HL-60/S4 (cell line): Measurements from ENCODE around the gene STPG4.
"Not testable (repeated sequence)": the region's sequence is repeated elsewhere in the genome, so short reads cannot be mapped to it uniquely, and the experiment has no call there.

Source experiments
- in situ Hi-C: fragments of 300-500 bp; cut with MboI; formaldehyde crosslinking; loops from 2 replicates; pipeline ENCODE4 v1.14.3; 2022; ENCODE audit warnings: low sequenced_read_pairs

STPG4 gene, protein sequence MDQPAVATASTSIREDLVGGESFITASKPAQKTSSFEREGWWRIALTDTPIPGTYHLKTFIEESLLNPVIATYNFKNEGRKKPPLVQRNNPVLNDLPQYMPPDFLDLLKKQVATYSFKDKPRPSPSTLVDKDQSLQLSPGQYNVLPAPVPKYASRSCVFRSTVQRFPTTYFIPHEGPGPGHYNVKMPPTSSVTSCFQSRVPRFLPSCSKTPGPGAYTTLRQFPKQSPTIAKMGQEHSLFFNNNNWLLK

DNA sequence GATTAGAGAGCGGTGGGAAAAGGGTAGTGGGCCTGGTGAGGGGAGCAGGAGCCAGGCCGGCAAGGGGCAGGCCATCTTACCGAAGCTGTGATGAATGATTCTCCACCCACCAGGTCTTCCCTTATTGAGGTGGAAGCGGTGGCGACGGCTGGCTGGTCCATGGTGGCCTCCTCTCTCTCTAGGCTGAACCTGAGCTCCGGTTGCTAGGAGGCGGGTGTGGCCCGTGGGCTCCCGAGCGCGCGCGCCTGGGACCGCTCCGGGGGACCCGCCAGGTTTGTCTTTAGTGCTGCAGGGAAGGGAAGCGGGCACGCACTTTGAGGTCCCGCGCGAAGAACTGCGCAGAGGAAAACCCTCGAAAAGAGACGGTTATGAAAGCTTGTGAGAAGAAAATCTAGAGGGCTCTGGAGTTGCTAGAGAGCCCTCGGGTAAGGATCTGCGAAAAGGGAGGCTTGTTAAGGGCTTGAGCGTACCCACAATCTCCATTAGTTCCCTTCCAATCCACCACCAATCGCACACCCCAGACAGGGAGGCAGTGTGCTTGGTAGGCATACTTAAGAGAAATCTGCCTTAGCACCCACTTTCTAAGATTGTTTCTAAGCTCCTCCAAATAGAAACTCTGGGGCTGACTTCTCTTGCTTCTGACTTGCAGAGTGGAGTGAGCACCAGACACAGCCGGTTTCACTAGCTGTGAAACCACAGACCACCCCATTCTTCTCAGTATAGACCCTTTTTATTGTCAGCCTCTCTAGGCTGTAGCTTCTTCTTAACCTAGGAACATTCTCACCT is at the start of gene STPG4:
Gene STPG4, minus strand, starts transcription at position 218 of the 786 bp plus-strand sequence. Its CDS starts 57 bp downstream, at position 161.
- in situ Hi-C loops: no loop called here

DNA sequence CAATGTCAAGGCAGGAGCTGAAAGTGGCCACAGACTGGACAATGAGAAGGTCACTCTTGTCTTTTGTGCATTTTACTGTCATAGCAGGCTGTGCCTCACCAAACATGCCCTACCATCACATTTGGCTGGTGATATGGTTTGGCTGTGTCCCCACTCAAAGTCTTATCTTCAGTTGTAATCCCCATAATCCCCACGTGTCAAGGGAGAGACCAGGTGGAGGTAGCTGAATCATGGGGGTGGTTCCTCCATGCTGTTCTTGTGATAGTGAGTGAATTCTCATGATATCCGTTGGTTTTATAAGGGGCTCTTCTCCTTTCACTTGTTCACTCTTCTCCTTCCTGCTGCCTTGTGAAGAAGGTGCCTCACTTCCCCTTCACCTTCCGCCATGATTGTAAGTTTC is 49.6 kb upstream of the STPG4 start:
- in situ Hi-C loops: no loop called here

DNA sequence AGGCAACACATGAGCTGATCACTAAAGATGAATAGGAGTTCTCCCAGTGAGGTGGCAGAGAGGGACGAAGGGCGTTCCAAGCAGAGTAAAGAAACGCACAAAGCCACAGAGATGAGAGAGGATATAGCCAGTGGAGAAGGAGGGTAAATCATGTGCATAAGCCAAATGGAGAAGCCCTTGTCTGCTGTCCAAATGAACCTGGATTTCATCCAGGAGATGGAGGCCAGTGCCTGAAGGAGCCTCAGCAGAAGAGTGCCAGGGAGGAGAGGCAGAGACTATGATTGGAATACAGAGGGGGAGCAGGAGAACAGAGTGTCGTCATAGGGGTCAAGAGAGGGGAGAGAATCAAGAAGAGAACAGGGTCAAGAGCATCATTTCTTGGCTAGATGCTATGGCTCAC is 48.9 kb upstream of the STPG4 start:
- in situ Hi-C loops: no loop called here

DNA sequence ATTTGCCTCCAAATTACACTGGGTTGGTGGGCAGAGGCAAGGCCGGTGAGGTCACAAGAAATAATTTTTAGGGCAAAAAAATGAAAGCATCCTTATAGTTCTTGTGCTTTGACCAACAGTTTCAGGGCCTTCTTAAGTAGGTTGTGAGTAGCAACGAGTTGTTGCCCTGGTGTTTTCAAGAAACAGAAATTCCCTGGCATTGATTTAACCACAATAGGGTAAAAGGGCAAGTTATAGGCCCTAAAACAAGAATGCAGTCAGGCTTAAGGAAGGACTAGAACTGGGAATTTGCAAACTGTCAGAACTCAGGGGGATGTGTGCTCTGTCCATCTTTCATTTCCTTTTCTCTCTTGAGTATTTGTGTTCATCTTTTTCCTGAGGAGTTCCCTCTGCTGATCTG is 46.1 kb upstream of the STPG4 start:
- in situ Hi-C loops: no loop called here

DNA sequence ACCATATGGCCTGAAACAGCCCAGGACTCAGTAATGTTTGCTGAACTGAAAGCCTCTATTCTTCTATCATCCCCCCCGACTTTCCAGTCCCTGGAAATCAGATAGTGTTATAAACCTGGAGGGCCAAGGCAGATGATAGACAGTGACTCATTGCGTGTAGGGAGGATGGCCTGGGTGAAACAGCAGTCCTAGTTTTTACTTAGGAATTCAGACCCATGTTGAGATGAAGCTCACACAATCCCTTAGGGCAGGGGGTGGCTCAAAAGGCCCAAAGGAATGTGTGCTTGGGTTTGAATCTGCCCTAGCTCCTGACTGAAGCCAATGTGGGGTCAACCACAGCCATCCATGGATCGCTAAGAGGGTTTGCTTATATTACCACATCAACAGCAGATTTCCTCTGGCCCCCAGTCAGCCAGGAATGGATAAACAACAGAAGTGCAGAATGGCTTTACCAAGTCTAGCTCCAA is 43.9 kb upstream of the STPG4 start:
- in situ Hi-C loops: no loop called here

DNA sequence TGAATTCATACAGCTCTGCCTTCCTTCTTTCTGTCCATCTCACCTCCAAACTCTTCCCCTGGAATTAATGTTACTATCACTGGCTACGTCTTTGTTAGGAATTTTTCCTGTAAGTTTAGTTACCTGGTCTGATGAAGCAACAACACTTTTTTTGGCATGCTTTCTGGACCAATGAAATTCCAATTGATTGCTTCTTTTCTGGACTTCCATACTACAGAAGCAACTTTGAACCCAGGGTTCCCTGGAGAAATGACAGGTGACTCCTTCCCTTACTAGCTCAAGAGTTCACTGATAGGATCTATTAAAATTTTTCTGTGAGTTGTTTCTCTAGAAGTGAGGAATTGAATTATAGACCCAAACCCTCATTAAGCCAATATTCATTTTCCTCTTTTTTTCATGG is 41.4 kb upstream of the STPG4 start:
- in situ Hi-C loops: no loop called here

DNA sequence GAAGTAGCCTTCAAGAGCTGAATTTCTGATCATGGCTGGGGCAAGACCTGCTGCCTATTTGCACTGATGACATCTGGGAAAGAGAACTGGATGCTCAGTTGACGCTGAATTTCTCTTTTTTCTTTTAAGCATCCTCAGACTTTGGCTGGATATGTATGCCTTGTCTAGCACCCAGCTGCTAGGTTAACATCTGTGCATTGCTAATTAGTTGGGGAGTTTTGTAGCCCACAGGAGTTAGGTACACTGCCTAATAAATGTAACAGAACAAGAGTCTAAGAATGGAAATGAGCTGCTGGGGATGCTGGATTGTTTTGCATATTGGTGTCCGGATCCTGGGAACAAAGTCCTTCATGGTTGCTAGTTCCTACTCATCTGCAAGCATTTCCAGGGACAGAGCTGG is 40.9 kb upstream of the STPG4 start:
- in situ Hi-C loops: no loop called here

DNA sequence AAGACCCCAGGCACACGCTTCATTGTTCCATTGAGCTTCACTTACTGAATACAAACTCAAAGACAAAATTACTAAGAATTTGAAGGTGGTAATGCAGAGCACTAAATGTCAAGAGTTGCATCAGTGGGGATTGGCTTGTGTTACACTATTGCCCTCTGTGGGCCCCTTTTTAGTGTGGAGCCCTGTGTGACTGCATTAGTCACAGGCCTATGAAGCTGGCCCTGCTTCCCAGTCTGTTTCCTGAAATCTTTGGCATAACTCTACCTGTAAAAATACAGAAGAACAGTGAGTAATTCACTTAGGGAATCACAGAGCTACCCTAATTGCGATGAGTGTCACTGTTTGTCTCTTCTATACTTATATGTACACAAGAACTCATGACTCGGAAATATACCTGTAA is 40.0 kb upstream of the STPG4 start:
- in situ Hi-C loops: no loop called here

DNA sequence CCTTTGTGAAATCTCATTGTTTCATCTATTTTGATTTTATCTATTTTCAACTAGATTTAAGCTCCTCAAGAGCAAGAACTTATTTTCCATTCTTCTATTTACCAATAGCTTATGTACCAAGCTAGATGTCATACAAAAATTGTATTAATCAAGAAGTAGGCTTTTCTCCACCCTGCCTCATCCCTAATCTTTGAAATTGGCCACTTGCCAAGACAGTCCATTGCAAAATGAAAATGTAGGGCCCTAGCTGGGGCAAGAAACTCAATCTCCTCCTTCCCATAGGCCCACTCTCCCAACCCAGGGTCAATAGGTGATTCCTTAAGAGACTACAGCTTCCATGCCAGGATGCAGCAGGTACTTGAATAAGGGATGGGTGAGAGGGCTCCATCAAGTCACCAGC is 39.3 kb upstream of the STPG4 start:
- in situ Hi-C loops: no loop called here

DNA sequence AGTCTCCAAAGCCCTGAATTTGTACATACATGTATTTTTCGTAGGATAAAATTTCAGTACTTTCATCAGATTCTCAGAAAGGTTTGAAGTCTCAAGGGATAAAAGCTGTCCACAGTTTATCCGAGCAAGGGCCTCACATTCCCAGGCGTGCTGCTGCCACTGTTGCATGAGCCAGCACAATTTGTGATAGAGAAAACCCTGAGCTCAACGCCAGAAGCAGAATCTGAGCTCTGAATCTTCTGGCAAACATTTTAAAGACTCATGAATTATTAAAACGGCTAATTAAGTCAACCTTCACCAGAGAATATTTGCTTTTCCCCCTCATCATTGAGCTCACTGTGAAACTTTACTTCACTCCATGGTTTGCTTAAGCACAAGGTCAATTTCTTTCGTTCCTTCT is 38.5 kb upstream of the STPG4 start:
- in situ Hi-C loops: no loop called here

DNA sequence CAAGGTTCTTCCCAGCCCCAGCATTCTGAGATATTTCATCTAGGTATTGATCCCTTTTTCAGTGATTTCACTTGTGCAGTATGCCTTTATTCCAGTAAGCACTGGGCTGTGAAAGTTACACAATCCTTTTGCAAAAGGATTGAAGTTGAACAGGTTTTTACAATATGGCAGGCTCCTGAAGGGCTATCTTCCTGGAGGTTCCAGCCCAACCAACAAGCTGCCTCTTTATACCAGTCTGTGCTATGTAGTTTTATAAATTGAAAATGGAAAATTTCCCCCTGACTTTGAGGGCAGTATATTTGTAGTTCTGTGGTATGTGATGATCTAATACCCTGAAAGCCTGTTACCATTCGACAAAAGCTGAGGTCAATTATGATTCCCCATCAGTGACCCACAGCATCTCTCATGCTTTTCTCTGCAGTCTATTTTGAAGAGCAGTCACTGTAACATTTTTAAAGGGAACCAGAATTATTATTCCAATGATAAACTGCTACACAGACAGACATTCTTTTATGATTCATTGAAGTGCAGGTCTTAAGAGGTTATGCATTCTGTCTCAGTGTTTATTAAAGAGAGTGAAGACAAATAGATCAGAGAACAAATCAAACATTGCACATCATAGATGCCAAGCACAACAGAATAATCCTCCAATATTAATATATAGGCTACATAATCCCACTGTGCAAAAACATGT is 35.2 kb upstream of the STPG4 start:
- in situ Hi-C loops: no loop called here

DNA sequence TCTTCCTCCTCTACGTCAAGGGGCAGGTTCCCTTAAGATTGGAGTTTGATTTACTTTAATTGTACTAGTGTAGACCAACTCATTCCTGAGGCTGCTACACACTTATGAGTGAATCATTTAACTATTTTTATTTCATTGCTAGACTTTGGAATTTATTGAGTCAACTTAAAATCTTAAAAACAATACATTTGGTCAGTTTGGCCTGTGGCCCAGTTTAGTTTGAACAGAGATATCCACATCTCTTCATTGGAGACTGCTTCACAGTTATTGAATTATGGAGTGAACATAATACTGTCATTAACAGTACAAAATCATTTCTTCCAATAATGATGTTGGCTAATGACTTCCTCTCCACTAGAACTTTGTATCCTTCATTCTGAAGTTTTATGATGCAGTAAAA is 34.5 kb upstream of the STPG4 start:
- in situ Hi-C loops: no loop called here

DNA sequence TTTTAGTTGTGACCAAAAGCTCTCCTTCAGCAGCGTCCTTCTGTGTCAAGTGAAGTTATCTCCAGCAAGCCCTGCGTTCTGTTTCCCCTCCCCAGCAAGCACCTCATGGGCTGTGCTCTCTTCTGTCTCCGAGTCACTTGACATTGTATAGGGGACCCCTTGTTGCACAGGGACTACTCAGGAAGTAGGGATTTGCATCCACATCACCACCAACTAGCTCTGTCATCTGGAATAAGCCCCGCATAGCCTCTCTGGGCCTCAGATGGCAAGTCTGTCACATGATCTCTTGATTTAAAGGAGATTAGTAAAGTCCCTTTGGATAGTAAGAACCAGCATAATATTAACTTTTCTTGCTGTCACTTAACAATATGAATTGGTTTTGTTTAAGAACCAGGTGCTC is 32.0 kb upstream of the STPG4 start:
- in situ Hi-C loops: no loop called here

DNA sequence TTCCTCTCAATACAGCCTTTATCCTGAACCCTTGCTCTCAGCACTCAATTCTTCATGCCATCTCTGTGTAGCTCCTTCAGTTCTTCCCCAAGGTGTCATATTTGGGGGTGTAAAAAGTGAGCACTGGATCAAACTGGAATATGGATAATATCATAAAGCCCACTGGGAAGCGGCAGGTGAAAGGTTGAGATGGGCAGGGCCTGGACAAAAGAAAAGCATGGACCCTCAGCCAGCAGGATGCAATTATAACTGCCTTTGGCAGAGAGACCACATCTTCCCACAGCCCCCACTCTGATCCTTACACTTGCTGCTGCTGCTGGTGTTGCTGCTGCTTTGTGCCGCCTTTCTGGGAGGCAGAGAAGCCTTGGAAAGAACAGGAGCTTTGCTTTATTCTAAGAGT is 31.2 kb upstream of the STPG4 start:
- in situ Hi-C loops: no loop called here

DNA sequence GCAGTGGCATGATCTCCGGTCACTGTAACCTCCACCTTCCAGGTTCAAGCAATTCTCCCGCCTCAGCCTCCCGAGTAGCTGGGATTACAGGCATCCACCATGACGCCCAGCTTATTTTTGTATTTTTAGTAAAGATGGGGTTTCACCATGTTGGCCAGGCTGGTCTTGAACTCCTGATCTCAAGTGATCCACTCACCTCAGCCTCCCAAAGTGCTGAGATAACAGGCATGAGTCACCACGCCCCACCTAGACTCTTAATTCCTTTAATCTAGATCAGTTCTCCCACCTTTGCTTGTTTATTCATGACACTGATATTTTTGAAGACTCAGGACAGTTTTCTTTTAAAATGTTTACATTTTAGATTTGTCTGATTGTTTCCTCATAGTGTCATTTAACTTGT is 30.0 kb upstream of the STPG4 start:
- in situ Hi-C loops: not testable (repeated sequence)

DNA sequence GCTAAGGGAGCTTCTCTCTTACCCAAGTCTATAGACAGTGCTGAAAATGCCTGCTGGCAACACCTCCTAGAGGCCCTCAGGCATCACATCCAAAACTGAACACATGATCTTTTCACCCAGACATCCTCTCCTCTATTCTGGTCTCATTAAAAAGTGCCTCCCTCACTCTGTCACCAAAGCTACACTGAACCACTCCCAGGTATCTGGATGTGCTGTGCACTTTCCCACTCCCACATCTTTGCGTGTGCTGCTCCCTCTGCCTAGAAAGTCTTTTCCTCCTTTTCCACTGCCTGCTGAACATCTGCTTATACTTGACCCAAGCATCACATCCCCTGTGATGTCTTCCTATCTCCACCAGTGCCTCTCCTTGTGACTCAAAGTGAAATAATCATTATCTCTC is 26.1 kb upstream of the STPG4 start:
- in situ Hi-C loops: no loop called here

DNA sequence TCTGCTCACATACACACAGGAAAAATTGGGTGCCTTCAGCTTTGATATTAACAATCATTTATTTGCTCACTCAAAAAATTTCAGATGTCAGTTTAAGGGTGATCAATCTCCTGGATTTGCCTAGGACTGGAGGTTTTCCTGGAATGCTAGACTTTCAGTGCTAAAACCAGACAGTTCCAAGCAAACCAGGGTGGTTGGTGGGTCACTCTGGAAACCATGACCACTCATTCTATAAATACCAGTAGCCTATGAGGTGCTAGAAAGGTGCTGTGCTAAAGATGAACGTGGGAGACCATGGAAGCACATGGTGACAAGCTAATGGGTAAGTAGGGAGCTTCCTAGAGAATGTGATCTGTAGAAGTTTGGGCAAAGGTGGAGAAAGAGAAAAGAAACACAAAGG is 25.4 kb upstream of the STPG4 start:
- in situ Hi-C loops: no loop called here

DNA sequence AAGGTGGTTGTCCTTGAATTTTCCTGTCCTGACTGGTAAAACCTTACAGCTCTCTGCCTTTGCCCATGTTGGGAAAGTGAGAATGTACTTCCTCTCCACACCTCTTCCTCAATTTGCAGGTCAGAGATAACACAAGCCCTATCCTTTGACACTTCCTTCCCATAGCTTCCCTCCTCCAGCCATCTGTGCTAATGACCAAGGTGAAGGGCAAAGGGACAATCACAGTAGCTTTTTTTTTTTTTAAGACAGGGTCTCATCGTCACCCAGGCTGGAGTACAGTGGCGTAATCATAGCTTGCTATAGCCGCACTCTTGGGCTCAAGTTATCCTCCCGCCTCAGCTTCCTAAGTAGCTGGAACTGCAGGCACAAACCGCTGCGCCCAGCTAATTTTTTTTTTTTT is 24.3 kb upstream of the STPG4 start:
- in situ Hi-C loops: no loop called here

DNA sequence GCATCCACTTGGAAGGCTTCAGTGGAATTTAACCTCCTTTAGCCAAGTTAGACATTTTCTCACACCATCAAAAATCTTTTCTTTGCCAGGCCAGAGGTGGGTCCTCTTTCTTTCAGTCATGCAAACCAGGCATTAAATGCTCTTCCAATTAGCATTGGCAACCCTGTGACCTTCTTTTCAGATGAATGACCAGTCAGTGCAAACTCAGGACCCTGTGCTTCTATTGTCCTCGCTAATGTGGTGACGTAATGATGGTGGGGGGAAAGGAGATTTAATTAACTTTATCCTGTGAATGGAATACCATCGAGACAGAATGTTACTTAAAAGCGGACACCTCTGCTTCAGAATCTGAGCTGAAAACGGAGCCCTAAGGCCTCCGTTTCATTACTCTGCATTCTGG is 23.2 kb upstream of the STPG4 start:
- in situ Hi-C loops: no loop called here

DNA sequence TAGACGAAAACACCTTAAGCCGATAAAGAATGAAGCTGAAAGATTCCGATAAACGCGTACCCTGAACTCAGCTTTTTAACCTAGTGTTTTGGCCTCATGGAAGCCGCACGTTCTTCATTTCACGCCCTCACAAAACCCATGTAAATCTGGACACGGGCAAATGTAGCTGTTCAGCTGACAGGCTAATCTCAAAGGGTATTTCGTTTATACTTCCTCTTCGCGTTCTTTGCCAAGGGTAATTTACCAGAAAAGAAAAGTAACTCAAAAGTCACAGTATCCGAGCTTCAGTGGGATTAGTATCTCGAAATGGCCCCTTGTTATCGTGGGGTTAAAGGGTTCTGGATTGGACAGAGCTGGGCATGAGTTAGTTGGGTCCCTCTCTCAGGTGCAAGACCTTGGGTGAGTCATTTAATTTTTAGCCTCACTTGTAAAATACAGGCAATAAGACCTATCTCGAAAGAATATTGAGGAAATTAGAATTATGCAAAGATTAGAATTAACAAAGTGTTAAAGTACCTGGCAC is 22.0 kb upstream of the STPG4 start:
- in situ Hi-C loops: no loop called here

DNA sequence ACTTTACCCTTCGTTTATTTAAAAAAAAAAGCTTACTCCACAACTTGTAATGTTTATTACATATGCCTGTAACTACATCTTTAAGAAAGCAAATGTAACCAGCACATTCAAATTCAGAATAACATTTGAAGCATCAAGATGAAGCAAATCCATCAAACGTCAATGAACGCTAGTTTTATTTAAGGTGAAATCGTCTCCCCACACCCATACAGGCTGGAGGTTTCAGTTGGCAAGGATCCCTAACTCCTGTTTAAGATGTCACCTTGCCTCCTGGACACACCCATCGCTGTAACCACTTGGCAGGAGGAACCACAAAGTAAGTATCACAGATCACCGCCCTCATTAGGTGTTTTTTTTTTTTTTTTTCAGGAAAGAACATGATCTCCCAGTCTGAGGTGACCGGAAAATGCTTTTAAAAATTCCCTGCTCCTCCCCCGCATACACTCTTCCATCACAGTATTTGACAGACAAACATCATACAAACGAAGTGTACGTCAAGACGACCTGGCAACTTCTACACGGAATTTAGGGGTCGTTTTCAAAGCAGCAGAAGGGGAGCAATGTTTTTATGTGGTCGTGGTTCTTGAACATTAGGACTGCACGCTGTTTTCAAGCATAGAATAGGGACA is 19.7 kb upstream of the STPG4 start:
- in situ Hi-C loops: no loop called here
